Mucosa of rectum (tissue), 2 donors: Measurements from ENCODE around the gene PTPRJ.

Source experiments
- H3K27ac ChIP-seq, 2 donors: one replicate each; pipeline ENCODE4 v1.7.0; 2013; ENCODE audit warnings: inconsistent platforms in 2 of 2, low read depth in 2 of 2, low read length in 2 of 2
- H3K27me3 ChIP-seq, 2 donors: one replicate each; pipeline ENCODE4 v1.7.0; 2013; ENCODE audit warnings: low read length in 2 of 2; ENCODE audit not compliant: control insufficient read depth in 2 of 2, insufficient read depth in 2 of 2
- H3K36me3 ChIP-seq, 2 donors: one replicate each; pipeline ENCODE4 v1.7.0; 2013; ENCODE audit warnings: low read length in 2 of 2; ENCODE audit not compliant: control insufficient read depth in 2 of 2, insufficient read depth in 2 of 2
- H3K4me1 ChIP-seq, 2 donors: one replicate each; pipeline ENCODE4 v1.7.0; 2013; ENCODE audit warnings: low read length in 2 of 2, mild to moderate bottlenecking in 1 of 2; ENCODE audit not compliant: control insufficient read depth in 2 of 2, insufficient read depth in 2 of 2
- H3K4me3 ChIP-seq, 2 donors: one replicate each; pipeline ENCODE4 v1.7.0; 2013; ENCODE audit warnings: low read length in 2 of 2
- H3K9ac ChIP-seq, 2 donors: one replicate each; pipeline ENCODE4 v1.7.0; 2013; ENCODE audit warnings: low read length in 2 of 2, low read depth in 1 of 2, mild to moderate bottlenecking in 1 of 2
- H3K9me3 ChIP-seq, 2 donors: one replicate each; pipeline ENCODE4 v1.7.0; 2013; ENCODE audit warnings: low read length in 2 of 2; ENCODE audit not compliant: control insufficient read depth in 2 of 2
- donor health status: healthy.
- donor health status: Normal muscosa, but diverticular disease.

Gene PTPRJ

GRCh38 chr11:48044577-48044976, 64.2 kb downstream of the PTPRJ start:
- Histone ChIP-seq H3K9me3 (no peaks in the 10 kb centered on the region), H3K27ac (peak overlapping the region in 1 of 2 donors; percentile 29), H3K9ac (no peak overlapping the region), H3K4me3 (no peak overlapping the region), H3K4me1 (peaks cover 0 to 5% of the 10 kb centered on the region in 2 donors), H3K36me3 (peaks cover 0 to 4% of the 10 kb centered on the region in 2 donors), H3K27me3 (no peaks in the 10 kb centered on the region)

GRCh38 chr11:48045536-48045935, 65.2 kb downstream of the PTPRJ start:
- no peaks in the 10 kb centered on the region for H3K9me3 ChIP-seq
- H3K4me3 ChIP-seq: no peak overlapping the region
- peaks cover 0 to 5% of the 10 kb centered on the region in 2 donors for H3K4me1 ChIP-seq
- H3K9ac ChIP-seq: no peak overlapping the region
- peaks cover 0 to 4% of the 10 kb centered on the region in 2 donors for H3K36me3 ChIP-seq
- no peaks in the 10 kb centered on the region for H3K27me3 ChIP-seq
- H3K27ac ChIP-seq: peak overlapping the region in 1 of 2 donors; percentile 5

- H3K9ac ChIP-seq: no peak overlapping the region
- no peak overlapping the region for H3K27ac ChIP-seq
- peaks cover 0 to 11% of the 10 kb centered on the region in 2 donors for H3K4me1 ChIP-seq
- H3K36me3 ChIP-seq: no peaks in the 10 kb centered on the region
- no peaks in the 10 kb centered on the region for H3K27me3 ChIP-seq
- no peaks in the 10 kb centered on the region for H3K9me3 ChIP-seq
- H3K4me3 ChIP-seq: no peak overlapping the region
These were observed 67.3 kb downstream of the PTPRJ start for GRCh38 chr11:48047616-48048015.

GRCh38 chr11:48049036-48049435, 68.7 kb downstream of the PTPRJ start:
- Histone ChIP-seq H3K4me3 (no peak overlapping the region), H3K27me3 (no peaks in the 10 kb centered on the region), H3K9me3 (no peaks in the 10 kb centered on the region), H3K9ac (no peak overlapping the region), H3K36me3 (no peaks in the 10 kb centered on the region), H3K4me1 (peaks cover 0 to 6% of the 10 kb centered on the region in 2 donors), H3K27ac (no peak overlapping the region)

GRCh38 chr11:48050304-48050703, 69.9 kb downstream of the PTPRJ start:
- Histone ChIP-seq H3K36me3 (no peaks in the 10 kb centered on the region), H3K27ac (no peak overlapping the region), H3K9me3 (no peaks in the 10 kb centered on the region), H3K9ac (no peak overlapping the region), H3K4me1 (peaks cover 8 to 12% of the 10 kb centered on the region in 2 donors), H3K4me3 (no peak overlapping the region), H3K27me3 (no peaks in the 10 kb centered on the region)

- Histone ChIP-seq H3K9me3 (no peaks in the 10 kb centered on the region), H3K36me3 (no peaks in the 10 kb centered on the region), H3K27ac (no peak overlapping the region), H3K9ac (no peak overlapping the region), H3K27me3 (no peaks in the 10 kb centered on the region), H3K4me3 (no peak overlapping the region), H3K4me1 (peaks cover 18 to 21% of the 10 kb centered on the region in 2 donors)
These were observed 71.0 kb downstream of the PTPRJ start for GRCh38 chr11:48051217-48051830.

- Histone ChIP-seq H3K4me3 (no peak overlapping the region), H3K9me3 (no peaks in the 10 kb centered on the region), H3K27ac (no peak overlapping the region), H3K4me1 (peaks cover 20 to 24% of the 10 kb centered on the region in 2 donors), H3K27me3 (no peaks in the 10 kb centered on the region), H3K36me3 (no peaks in the 10 kb centered on the region), H3K9ac (no peak overlapping the region)
These were observed 72.1 kb downstream of the PTPRJ start for GRCh38 chr11:48052183-48053044.

GRCh38 chr11:48054994-48055291, 74.6 kb downstream of the PTPRJ start:
- no peak overlapping the region for H3K4me3 ChIP-seq
- H3K9me3 ChIP-seq: no peaks in the 10 kb centered on the region
- peaks cover 20 to 27% of the 10 kb centered on the region in 2 donors for H3K4me1 ChIP-seq
- H3K27me3 ChIP-seq: no peaks in the 10 kb centered on the region
- no peak overlapping the region for H3K9ac ChIP-seq
- H3K36me3 ChIP-seq: no peaks in the 10 kb centered on the region
- peak overlapping the region; percentile 59 to 73 for H3K27ac ChIP-seq

GRCh38 chr11:48055292-48056132, 75.2 kb downstream of the PTPRJ start:
- Histone ChIP-seq H3K36me3 (no peaks in the 10 kb centered on the region), H3K27ac (peak overlapping the region; percentile 59 to 73), H3K27me3 (no peaks in the 10 kb centered on the region), H3K4me3 (peak overlapping the region; percentile 17 to 61), H3K9ac (peak overlapping the region; percentile 39 to 44), H3K4me1 (peaks cover 20 to 27% of the 10 kb centered on the region in 2 donors), H3K9me3 (no peaks in the 10 kb centered on the region)
